NCI-H226 (cell line): ENCODE measurements around the gene ZDHHC17.

Experiments
- DNase-seq: peaks from one replicate; pipeline ENCODE4 v3.0.0-alpha.2; 2015

The ZDHHC17 gene

GRCh38 chr12:76879710-76880518 is 116.0 kb downstream of the ZDHHC17 start:
- no peak for DNase-seq

DNA sequence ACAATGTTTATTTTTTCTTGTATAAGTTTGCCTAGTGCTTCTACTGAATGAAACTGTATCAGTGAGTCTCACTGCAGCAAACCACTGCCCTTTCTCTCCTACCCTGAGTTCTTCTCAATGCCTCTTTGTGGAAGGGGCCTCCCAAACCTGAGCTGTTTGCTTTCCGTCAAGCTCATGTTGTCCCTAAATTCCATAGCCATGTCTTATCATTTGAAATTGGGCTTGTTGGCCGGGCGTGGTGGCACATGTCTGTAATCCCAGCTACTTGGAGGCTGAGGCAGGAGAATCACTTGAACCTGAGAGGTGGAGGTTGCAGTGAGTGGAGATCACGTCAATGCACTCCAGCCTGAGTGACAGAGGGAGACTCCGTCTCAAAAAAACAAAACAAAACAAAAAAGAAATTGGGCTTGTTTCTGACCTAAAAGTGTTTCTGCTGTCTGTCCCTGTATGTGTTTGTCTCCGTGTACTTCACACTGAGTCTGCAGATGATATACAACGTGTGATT is 116.7 kb downstream of the ZDHHC17 start:
- DNase-seq, result no peak

- DNase-seq, result no peak
Observed at GRCh38 chr12:76881142-76881541, 117.2 kb downstream of the ZDHHC17 start.

- peak; percentile 34 for DNase-seq
Observed at GRCh38 chr12:76882367-76882766, 118.5 kb downstream of the ZDHHC17 start.

DNA sequence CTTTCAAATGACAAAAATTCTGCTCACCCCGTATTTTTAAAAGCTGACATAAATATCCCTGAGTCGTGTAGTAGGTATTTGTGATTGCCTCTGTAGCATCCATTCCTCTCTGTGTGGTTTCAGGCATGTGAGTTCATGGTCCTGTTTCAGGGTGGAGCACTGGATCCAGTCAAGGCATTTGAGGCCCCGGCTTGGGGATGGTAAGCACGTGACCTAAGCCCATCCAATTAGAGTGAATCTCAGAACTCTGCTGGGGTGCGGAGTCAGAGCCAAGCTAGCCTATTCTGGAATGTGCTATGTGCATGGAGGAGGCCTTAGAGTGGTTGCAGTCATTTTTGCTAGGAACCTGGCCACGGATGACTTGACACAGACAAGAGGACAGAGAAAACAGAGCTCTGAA is 119.2 kb downstream of the ZDHHC17 start:
- peak; percentile 82 for DNase-seq

- peak; percentile 16 for DNase-seq
Observed at GRCh38 chr12:76883811-76884210, 119.9 kb downstream of the ZDHHC17 start.

DNA sequence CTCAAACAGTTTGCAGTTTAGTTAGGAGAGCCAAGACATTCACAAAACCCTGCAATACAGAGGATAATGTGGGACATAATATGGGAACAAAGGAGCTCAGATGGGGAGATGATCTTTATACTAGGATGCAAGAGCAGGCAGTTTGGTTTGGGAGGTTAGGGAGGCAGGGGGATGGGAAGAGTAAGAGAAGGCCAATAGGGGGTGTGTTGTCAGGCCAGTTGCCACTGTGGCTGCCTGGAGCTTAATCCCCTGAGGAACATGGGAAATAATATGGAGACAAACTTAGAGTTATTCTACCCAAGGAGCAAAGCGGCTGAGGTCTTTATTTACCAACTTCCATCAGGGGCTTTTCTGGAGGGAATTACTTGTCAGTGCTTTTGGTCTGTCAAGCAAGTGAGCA is 124.9 kb downstream of the ZDHHC17 start:
- no peak for DNase-seq

- no peak for DNase-seq
Observed at GRCh38 chr12:76890151-76891143, 126.5 kb downstream of the ZDHHC17 start.

- no peak for DNase-seq
Observed at GRCh38 chr12:76891609-76892008, 127.7 kb downstream of the ZDHHC17 start.

- no peak for DNase-seq
Observed at GRCh38 chr12:76895796-76896195, 131.9 kb downstream of the ZDHHC17 start.

DNA sequence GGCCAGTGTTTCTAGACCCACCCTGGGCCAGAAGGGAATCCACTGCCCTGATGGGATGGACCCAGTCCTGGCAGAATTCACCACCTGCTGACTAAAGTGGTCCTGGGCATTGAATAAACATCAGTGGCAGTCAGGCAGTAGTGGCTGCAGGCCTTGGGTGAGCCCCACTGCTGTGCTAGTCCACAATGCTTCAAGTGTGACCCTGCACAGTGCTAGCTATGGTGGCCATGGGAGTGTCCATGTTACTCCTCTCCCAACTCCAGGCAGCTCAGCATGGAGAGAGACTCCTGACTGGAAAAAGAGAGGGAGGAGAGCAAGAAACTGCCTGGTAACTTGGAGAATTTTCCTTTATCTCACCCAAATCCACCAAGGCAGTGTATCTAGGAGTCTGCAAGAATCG is 132.4 kb downstream of the ZDHHC17 start:
- no peak for DNase-seq

- no peak for DNase-seq
Observed at GRCh38 chr12:76898442-76898841, 134.5 kb downstream of the ZDHHC17 start.

- DNase-seq, result no peak
Observed at GRCh38 chr12:76899522-76899921, 135.6 kb downstream of the ZDHHC17 start.

DNA sequence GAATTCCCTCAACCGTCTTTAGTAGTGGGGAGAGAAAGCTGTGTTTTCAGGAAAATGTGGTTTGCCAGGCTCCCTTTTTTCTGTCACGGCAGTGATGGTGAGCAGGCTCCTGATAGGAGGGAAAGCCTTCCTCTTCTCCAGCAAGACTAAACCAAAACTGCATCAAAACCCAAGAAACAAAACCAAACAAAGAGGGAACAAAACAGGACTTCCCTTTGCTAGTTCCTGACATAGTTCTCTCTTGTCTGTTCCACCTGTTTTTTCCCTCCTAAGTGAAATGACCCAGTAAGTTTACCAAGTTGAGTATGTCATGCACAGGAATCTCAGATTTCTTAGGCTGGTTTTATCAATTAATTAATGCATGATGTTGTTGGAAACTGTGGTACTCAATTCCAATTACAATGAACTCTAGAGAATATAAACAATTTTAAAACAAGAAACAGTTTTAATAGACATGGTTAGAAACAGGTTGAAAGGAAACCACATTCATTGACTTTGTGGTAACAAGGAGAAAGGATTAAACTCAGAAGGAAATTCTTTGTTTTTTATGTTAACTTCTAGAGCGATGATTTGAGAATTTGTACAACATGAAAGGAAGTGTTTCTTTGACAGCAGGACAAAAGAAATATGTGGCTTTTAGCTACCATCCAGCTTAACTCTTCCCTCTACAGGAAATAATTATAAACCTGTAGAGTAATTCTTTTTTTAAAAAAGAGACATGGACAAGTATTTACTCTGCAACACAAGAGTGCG is 137.9 kb downstream of the ZDHHC17 start:
- no peak for DNase-seq
